HG03280 (cell line): Measurements from ENCODE around the gene CDH23.
"Not testable (repeated sequence)": the region's sequence is repeated elsewhere in the genome, so short reads cannot be mapped to it uniquely, and the experiment has no call there.

Experiments
- ATAC-seq: cut with Tn5 transposase; IDR thresholded peaks from one replicate; pipeline ENCODE4 v1.9.1; 2021; ENCODE audit warnings: mild to moderate bottlenecking, moderate library complexity; ENCODE audit not compliant: unreplicated experiment

CDH23 gene

GRCh38 chr10:71597821-71598498 is 201.2 kb downstream of the CDH23 start:
- ATAC-seq, result no peak

DNA sequence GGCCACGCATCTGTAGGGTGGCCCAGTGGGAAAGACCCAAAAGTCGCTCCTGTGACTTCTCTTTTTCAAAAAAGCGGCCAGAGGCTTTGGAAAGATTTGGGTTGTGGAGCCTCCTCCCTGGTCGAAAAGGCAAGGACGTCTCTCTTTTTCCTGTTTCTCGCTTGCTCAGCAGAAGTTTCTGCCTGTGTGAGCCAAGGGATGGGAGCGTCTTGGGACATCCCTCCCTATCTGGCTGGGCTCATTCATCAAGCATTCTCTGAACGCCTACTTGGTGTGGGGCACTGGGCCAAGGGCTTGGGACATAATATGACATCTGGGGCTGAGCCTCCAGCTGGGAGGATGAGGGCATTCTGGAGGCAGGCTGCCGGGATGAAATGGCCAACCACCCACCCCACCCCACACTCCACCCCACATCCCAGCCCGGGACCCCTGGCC is 201.9 kb downstream of the CDH23 start:
- no peak for ATAC-seq

DNA sequence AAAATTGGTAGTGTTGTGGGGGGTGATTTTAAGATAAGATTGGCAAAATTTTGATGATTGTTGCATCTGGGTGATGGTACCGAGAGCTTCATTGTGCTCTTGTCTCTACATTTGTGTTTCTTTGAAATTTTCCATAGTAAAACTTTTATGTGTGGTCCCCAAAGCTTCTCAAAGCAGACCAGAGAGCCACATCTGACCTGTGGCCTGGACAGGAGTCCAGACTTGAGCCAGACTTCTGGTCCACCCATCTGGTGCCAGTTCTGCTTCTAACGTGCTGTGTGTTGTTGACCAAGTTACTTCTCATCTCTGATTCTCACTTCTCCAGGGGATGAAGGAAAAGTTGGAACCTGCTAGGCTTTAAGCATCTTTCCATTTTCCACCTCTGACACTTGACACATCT is 202.8 kb downstream of the CDH23 start:
- no peak for ATAC-seq

- not testable (repeated sequence) for ATAC-seq
Observed at GRCh38 chr10:71600242-71600641, 203.5 kb downstream of the CDH23 start.

- no peak for ATAC-seq
Observed at GRCh38 chr10:71600849-71601248, 204.1 kb downstream of the CDH23 start.

DNA sequence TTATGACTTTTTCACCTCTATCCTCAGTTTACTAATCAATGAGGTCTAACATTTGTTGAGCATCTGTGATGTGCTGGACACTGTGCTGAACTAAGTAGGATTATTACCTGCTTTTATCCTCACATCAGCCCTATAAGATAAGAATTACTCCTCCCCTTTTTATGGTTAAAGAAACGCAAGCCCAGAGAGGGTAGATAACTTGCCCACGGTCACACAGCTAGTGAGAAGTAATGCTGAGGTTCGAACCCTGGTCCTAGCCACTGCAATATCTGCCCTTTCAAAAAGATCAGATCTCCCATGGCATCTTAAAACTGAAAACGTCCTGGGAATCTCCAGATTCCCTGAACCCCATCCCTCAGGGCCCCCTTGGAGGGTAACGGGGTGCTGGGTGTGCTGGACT is 204.6 kb downstream of the CDH23 start:
- no peak for ATAC-seq

GRCh38 chr10:71603150-71603549 is 206.4 kb downstream of the CDH23 start:
- no peak for ATAC-seq

GRCh38 chr10:71603754-71604153 is 207.0 kb downstream of the CDH23 start:
- no peak for ATAC-seq

- ATAC-seq, result no peak
Observed at GRCh38 chr10:71604324-71605018, 207.8 kb downstream of the CDH23 start.

GRCh38 chr10:71605263-71605962 is 208.7 kb downstream of the CDH23 start:
- no peak for ATAC-seq

DNA sequence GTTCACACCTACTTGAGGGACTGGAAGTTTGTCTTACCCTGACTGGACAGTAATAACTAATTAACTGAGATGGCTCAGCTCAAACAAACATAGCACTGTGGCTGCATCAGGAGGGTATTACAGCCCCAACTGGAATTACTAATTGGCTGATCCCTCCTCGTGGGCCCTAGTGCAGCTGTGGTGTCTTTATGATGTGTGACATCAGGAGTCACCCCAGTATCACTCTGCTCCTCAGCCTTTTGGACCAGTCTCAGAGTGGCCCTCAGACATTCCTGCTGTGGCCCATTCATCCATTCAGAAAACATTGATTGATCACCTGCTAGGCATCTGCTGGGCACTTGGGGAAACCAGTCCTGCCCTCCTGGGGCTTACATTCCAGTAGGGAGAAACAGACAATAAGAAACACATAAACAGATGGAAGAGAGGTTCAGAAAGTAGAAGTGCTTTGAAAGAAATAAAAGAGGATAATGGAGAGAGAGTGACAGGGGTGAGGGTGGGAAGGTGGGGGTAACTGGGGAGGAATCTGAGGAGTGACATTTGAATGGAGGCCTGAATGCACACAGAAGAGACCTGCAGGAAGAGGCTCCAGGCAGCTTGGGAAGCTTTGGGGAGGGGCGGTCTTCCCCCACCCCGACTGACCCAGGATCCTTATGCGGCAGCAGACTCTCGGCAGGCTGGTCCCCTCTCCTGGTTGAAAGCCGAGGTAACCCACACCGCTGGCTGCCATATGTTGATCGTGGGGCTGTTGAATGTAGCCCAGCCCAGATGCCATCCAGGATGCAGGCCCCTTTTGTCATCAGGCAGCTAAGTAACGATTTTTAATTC is 209.7 kb downstream of the CDH23 start:
- no peak for ATAC-seq

DNA sequence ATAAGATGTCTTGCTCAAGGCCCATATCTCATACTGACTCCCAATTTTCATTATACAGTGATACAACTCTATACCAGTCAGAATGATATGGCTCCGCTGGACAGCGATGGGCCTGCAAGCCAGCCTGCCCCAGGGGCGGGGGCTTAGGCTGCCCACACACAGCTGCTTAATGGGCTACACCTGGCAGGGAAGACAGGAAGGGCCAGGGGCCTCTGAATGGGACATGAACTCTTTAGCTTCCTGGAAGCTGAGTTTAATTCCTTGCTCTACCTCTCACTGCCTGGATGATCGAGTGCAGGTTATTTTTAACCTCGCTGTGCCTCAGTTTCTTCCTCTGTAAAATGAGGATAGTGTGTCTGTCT is 210.3 kb downstream of the CDH23 start:
- no peak for ATAC-seq

DNA sequence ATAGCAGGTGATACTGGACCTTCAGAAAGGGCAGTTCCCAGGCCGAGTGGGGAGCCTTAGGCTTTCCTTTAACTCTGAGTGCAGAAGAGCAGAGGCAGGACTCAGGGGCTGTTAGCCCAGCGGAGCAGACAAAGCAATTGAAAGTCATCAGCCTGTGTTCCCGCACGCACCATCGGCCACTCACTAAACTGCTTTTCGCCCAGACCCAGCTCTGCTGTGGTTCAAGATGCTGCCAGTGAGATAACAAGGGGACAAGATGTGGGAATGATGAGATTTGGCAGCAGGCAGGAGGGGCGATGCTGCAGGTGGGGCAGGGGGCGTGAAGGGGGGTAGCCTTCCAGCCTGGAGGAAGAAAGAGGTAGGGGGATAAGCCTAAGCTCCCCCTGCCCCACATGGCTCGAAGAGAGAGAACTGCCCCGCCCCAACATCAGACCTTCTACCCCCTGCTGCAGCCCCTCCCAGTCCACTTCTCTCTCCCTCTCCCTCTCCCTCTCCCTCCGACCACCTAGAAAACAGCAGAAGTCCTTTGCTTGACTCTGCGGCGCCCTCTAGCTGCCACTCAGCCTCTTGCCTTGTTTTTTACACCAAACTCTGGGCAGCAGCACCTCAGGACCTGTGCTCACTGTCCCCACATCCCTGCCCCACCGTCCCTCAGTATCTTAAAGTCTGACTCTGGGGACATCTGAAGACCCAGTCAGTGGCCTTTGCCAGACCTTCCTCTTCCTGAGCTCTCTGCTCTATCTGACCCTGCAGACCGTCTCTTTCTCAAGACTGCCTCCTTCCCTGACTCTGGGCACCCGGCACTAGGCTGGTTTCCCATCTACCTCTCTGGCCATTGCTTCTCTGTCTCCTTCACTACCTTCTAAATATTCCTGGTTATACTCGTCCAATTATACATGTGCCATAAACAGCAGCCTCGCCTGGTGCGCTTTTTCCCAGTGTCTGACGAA is 212.4 kb downstream of the CDH23 start:
- ATAC-seq, result no peak

GRCh38 chr10:71610651-71611050 is 213.9 kb downstream of the CDH23 start:
- no peak for ATAC-seq

- no peak for ATAC-seq
Observed at GRCh38 chr10:71611131-71611530, 214.4 kb downstream of the CDH23 start.

DNA sequence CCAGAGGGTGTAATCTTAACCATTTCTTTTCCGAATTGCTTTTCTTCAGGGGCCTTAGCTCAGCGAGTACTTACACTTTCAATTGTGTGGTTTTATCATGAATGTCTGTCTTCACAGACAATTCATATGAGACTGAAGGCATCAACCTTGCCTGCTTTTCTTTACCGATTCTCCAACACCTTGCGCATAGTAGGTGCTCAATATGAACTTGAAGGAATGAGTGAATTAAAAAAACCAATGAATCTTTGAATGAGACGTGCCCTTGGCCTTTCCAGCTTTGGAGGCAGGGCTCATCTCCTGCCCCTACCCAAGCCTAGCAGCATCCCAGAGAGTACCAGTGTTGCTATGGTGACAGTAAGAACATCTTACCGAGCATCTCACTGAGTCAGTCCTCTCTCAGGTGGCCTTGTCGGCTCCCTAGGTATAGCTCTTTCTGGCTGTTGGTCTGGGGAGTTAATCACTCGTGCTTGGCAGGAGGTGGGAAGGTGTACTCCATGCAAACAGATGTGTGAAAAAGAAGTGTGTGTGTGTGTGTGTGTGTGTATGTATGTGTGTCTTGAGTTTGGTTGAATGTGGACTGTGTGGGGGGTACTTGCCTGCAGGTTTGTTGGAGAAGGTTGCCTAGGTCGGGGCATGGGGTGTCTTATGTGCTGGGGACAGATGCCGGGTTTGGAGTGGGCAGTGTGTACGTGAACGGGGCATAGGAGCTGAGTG is 215.1 kb downstream of the CDH23 start:
- no peak for ATAC-seq

DNA sequence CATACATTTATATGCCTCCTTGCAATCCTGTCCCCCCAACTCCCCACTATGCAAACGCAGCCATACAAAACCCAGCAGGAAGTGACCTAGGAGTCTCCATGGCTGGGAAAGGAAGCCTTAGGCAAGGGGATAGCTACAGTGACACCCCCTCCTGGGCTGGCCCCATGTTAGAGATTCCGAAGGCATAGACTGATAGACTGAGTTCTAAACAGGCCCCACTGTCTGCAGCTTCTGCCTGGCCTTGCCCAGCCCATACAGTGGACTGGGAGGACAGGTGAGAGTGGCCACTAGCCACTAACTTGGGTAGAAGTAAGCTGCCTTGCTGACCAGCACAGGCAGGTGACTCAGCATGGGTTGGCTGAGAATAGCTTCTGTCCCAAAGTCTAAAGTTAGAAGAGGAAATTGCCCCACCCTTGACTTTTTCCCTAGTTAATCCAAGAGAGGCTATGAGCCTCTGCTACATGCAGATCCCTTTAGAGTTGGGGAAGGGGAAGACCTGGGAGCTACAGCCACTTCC is 216.6 kb downstream of the CDH23 start:
- no peak for ATAC-seq

- no peak for ATAC-seq
Observed at GRCh38 chr10:71613877-71614276, 217.2 kb downstream of the CDH23 start.

DNA sequence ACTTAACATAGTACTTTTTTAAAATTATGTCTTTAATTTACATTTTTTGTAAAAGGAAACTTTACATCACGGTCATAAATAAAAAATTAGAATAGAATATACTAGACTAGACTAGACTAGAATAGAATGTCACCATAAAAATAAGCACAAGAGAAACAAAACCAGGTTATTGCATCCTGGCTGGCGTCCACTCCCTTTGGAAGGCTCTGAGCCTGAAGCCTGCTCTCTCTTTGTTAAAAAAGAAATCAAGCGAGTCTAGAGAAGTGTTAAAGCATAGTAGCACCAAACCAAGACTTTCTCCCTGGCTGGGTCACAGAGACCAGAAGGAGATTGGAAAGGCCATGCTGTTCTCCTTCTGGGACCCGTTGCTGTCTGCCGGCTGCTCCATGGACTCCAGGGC is 218.2 kb downstream of the CDH23 start:
- ATAC-seq, result no peak
